C4-2B (cell line): Measurements from ENCODE around the gene ACER3.

Experiments used
- H3K27ac ChIP-seq: fragments of 450-650 bp; 2 replicates; pipeline ENCODE4 v1.5.1; 2017
- ZFX ChIP-seq: fragments of 450-650 bp; IDR thresholded peaks from 2 replicates; pipeline ENCODE4 v1.6.1; 2017
- TF ChIP-seq, protein P1 (sequence below): fragments of 450-650 bp; conservative IDR thresholded peaks from 2 replicates; pipeline ENCODE4 v1.5.1; 2017; ENCODE audit warnings: mild to moderate bottlenecking

Gene ACER3

GRCh38 chr11:76987203-76987602 is 126.5 kb downstream of the ACER3 start:
- H3K27ac ChIP-seq, result no peak overlapping the region
- TF ChIP-seq, protein P1, sequence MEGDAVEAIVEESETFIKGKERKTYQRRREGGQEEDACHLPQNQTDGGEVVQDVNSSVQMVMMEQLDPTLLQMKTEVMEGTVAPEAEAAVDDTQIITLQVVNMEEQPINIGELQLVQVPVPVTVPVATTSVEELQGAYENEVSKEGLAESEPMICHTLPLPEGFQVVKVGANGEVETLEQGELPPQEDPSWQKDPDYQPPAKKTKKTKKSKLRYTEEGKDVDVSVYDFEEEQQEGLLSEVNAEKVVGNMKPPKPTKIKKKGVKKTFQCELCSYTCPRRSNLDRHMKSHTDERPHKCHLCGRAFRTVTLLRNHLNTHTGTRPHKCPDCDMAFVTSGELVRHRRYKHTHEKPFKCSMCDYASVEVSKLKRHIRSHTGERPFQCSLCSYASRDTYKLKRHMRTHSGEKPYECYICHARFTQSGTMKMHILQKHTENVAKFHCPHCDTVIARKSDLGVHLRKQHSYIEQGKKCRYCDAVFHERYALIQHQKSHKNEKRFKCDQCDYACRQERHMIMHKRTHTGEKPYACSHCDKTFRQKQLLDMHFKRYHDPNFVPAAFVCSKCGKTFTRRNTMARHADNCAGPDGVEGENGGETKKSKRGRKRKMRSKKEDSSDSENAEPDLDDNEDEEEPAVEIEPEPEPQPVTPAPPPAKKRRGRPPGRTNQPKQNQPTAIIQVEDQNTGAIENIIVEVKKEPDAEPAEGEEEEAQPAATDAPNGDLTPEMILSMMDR, result no peak
- TF ChIP-seq ZFX, result no peak

DNA sequence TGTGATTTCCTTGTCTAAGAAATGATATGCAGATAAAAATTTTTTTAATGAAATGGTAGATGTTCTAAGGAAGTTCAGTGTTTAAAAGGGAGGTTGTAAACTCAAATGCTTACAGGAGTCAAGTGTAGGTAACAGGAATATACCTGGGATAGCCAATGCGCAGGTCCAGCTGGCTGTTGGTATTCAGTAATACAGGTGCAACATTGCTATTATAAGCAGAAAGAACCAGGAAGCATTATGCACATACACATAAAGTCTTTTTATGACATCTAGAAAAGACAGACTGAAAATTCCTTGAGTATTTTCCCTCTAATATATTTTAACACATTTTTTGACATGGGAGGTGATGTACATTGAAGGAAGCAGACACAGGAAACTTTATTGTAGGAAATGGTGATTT is 129.9 kb downstream of the ACER3 start:
- TF ChIP-seq, protein P1, result no peak
- no peak for TF ChIP-seq ZFX

GRCh38 chr11:76995081-76995576 is 134.4 kb downstream of the ACER3 start:
- TF ChIP-seq, protein P1, result no peak
- no peak for TF ChIP-seq ZFX
- H3K27ac ChIP-seq, result no peak overlapping the region

More for the DNA sequence above, 129.9 kb downstream of the ACER3 start:
- no peak overlapping the region for H3K27ac ChIP-seq

DNA sequence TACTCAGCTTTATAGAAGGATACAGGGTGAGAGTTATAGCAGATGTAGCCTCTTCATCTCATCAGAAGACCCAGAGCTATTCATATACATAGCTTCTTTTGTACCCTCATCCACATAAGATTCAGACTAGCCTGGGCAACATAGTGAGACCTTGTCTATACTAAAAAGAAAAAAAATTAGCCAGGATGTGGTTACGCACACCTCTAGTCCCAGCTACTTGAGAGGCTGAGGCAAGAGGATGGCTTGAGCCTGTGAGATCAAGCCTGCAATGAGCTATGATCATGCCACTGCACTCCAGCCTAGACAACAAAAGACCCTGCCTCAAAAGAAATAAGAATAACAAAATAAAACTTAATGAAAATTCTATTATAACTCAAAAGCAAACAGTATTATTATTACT is 136.8 kb downstream of the ACER3 start:
- H3K27ac ChIP-seq, result no peak overlapping the region
- TF ChIP-seq ZFX, result no peak
- TF ChIP-seq, protein P1, result no peak

- no peak for TF ChIP-seq ZFX
- TF ChIP-seq, protein P1, result no peak
- H3K27ac ChIP-seq, result no peak overlapping the region
Observed at GRCh38 chr11:76999597-76999996, 138.9 kb downstream of the ACER3 start.

GRCh38 chr11:77001613-77002012 is 140.9 kb downstream of the ACER3 start:
- no peak overlapping the region for H3K27ac ChIP-seq
- TF ChIP-seq, protein P1, result no peak
- no peak for TF ChIP-seq ZFX

DNA sequence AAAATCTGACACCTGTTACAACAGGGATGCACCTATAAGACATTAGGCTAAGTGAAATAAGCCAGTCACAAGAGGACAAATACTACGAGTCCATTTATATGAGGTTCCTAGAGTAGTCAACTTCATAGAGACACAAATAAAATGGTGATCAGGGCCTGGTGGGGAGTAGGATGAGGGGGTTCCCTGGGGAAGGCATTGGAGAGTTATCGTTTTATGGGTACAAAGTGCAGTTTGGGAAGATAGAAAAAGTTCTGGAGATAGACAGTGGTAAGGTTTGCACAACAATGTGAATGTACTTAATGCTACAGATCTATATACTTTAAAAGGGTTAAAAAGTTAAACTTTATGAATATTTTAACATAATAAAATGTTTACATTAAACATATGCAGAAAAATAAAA is 142.1 kb downstream of the ACER3 start:
- H3K27ac ChIP-seq, result no peak overlapping the region
- no peak for TF ChIP-seq ZFX
- TF ChIP-seq, protein P1, result no peak
